HG03354 (cell line): ENCODE data around the gene PRKCSH.
"Not testable (repeated sequence)": the region's sequence is repeated elsewhere in the genome, so short reads cannot be mapped to it uniquely, and the experiment has no call there.

Experiments
- ATAC-seq: cut with Tn5 transposase; IDR thresholded peaks from one replicate; pipeline ENCODE4 v1.9.1; 2021; ENCODE audit warnings: mild to moderate bottlenecking; ENCODE audit not compliant: unreplicated experiment, poor library complexity, severe bottlenecking

Gene PRKCSH, protein sequence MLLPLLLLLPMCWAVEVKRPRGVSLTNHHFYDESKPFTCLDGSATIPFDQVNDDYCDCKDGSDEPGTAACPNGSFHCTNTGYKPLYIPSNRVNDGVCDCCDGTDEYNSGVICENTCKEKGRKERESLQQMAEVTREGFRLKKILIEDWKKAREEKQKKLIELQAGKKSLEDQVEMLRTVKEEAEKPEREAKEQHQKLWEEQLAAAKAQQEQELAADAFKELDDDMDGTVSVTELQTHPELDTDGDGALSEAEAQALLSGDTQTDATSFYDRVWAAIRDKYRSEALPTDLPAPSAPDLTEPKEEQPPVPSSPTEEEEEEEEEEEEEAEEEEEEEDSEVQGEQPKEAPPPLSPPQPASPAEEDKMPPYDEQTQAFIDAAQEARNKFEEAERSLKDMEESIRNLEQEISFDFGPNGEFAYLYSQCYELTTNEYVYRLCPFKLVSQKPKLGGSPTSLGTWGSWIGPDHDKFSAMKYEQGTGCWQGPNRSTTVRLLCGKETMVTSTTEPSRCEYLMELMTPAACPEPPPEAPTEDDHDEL

DNA sequence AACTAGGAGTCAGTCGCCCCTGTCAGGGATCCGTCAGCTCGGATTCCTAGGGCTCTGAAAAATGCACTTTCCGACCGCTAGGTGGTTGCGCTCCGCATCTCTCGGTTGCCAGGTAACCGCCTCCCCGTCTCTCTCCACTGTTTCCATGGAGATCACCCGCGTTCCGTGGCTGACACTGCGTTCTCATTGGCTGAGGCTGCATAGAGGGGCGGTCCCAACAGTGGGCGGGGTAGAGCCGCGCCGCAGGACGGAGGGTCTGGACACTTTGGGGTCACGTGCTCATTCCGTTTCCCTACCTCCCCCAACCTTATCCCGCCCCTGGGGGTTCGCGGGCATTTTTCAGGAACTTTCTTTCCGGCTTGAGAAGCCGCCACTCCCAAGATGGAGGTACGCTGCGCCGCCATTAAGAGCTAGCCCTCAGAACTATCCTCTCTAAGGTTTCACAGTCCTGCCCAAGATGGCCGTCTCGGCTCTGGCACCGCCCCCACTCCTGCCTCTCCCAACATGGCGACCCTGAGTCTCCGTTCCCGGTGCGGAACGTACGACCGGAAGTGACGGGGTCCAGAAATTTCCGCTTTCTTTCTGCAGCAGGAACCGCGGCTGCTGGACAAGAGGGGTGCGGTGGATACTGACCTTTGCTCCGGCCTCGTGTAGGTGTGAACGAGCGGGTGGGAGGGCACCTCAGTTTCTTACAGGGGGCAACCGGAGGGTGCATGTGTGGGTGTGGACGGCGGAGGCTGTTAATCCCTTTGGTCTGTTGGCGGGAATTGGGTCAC lies at the start of gene PRKCSH, which contains the start of gene ODAD3:
PRKCSH (plus strand) TSS at position 579 of the 776 bp plus-strand sequence. CDS start 483 bp downstream, outside the sequence.
ODAD3 (minus strand) TSS at position 65 of the 776 bp plus-strand sequence. CDS start 105 bp downstream, outside the sequence.
- ATAC-seq = peak; percentile 90

DNA sequence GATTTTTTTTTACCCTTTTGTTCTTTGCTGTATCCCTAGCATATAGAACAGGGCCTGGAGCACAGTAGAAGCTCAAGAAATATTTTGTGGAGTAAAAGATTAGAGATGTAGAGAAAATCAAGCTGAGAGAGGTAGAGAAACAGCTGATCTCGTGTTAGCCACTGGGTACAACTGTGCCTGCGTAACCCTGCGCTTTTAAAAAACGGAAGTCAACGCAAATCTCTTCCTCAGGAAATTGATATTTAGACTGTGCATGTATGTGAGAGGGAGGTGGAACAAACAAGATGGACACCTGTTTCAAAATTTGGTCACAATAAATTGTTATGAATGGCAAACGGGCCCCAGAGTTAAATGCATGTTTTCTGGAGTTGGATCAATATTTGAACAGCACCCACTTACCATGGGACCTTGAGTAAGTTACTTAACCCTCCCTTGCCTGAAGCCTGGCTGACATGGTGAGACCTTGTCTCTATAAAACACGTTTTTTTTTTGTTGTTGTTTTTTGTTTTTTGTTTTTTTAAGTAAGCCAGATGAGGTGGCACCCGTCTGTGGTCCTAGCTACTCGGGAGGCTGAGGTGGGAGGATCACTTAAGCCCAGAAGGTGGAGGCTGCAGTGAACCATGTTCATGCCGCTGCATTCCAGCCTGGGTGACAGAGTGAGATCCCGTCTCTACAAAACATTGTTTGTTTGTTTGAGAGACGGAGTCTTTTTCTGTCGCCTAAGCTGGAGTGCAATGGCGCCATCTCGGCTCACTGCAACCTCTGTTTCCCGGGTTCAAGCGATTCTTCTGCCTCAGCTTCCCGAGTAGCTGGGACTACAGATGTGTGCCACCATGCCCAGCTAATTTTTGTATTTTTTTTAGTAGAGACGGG lies 48.0 kb upstream of the PRKCSH start:
- no peak for ATAC-seq

DNA sequence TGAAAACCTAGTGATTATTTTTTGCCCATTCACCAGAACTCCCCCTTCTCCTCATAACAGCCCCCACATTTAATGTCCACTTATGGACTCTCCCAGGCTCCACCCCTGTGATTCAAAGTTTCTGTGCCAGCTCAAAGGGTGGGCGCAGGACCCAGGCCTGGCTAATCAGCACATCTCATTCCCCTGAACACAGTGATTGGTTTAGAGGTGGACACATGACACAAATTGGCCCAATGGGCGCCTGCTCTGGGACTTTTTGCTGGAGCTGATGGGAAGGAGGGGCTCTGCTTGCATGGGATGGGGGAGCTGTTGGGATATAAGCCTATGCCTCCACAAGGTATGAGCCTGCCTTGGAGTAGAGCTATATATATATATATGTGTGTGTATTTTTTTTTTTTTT lies 45.1 kb upstream of the PRKCSH start:
- no peak for ATAC-seq

DNA sequence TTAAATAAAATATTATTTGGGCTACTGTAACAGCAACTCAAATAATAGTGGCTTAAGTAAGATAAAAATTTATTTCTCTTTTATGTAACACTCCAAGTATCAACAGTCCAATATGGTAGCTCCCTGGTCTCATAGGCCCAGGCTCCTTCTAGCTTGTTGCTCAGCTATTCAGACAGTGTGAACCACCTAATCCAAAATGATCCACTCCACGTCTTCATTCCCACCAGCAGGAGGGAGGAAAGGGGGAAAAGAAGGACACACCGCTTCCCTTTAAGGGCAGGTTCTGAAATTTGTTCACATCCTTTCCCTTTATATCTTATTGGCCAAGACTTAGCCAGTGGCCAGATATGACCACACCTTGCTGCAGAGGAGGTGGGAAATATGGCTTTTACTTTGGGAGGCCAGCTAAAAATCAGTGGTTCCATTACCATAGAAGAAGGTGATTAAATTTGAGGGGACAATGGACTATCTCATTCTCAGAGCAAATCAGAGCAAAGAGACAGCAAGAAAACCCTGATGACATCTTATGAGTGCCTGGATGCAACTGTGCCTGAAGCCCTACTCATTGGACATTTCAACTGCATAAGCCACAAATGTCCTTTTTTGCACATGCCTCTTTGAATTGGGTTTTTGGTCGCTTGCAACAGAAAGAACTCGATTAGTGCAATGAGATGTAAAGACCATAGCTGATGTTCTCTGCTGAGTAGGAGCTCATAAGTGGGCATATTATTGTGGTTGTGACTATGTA lies 44.3 kb upstream of the PRKCSH start:
- no peak for ATAC-seq

DNA sequence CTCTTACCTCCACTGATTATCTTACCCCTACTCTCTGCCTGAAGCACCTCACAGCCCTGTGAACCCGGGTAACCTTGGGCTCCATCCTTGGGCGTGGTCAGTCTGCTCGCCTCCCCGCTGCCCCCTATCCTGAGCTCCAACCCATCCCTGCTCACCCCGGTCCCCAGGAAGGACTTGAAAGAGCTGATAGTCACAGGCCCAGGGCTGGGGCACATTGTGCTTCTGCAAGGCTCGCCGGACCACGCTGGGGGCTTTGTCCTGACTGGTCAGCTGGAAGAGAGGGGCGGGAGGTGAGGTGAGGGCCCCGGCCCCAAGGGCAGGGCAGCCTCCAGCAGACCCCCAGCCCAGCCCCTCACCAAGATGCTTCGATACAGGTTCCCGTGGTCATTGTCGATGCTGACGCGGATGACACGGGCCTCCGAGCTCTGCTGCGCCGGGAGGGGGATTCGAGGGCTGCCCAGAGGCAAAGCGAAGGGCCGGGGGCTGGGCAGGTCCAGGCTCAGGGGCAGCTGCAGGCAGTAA lies 38.3 kb upstream of the PRKCSH start:
- no peak for ATAC-seq

DNA sequence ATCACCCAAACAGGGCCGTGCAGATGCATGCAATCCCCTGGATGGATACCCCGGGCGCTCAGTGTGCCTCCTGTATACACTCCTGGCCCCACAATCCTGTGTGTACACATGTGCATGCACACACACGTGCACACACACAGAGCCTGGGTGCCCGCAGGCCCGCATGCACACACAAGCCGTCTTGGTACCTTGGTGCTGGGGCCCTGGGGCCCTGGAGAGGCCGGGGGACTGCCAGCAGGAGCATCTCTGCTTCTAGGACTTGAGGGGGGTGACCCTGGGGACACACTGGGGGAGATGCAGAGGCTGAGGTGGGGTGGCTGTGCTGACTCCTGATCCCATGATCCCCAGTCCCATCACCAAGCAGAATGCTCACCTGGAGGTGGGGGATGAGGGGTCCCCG lies 35.8 kb upstream of the PRKCSH start:
- ATAC-seq = no peak

DNA sequence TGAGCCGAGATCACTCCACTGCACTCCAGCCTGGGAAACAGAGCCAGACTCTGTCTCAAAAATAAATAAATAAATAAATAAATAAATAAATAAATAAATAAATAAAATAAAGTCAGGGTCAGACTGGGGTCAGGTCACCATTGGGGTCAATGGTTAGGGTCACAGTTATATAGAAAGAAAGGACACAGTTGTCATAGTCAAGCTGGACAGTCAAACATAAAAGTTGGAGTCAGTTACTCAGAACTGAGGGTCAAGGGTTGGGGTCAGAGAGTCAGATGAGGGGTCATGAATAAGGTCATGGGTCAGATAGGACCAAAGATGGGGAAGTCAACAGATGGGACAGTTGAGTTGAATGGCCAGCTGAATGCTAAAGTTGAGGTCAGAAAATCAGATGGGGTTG lies 34.6 kb upstream of the PRKCSH start:
- no peak for ATAC-seq

DNA sequence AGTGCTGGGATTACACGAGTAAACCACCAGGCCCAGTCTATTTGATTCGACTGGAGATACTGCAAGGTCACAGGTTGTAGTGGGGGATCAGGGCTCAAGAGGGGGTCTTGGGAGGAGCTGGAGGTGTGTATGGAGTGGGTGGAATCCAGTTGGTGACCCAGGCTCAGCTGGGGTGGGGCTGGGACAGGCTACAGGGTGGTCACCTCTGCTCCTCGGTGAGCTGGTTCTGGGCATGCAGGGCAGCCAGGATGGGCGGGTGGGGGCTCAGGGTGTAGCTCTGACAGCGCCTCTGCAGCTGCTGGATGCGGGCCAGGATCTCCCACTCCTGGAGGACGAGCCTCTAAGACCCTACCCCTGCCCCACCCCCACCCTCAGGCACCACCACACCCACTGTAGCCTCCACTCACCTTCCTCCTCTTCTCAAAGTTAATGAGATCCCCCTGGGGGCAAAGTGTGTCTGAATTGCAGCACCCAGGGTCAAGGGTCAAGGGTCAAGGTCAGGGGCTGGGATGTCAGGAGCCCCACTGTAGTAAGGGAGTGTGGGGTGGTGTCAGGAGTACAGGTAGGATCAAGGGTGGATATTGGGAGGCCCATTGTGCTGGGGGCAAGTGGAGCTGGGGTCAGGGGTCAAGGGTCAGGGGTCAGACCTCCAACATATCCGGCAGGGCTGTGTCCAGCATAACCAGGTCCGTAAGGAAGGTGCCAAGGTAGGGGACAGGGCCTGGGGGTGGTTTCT lies 33.5 kb upstream of the PRKCSH start:
- ATAC-seq = no peak

DNA sequence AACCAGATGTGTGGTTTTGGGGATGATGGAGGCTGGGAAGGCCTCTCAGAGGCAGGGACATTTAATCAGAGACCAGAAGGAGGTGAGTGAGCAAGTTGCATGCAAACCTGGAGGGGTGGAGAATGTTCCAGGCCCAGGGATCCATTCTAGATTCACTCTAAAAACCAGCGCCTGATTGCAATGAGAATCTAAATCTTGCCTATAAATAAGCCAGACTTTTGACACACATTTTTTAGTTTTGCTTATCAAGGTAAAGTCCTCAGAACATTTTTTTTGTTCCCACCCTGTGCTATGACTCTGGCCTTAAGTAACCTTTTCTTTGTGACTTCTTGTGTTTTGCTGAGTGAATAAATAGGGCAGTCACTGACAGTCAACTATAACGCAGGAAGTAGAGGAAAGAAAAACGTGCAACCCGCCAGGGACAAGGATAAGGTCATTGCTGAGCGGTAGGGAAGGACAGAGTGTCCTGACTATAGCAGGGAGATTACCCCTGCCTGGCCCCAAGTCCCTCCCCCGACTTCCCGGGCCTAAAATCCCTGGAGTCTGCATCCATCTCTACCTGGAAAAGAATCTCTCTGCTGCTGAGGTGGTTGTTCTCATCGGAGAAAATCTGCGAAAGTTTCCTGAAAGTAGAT lies 30.7 kb upstream of the PRKCSH start:
- ATAC-seq = no peak

DNA sequence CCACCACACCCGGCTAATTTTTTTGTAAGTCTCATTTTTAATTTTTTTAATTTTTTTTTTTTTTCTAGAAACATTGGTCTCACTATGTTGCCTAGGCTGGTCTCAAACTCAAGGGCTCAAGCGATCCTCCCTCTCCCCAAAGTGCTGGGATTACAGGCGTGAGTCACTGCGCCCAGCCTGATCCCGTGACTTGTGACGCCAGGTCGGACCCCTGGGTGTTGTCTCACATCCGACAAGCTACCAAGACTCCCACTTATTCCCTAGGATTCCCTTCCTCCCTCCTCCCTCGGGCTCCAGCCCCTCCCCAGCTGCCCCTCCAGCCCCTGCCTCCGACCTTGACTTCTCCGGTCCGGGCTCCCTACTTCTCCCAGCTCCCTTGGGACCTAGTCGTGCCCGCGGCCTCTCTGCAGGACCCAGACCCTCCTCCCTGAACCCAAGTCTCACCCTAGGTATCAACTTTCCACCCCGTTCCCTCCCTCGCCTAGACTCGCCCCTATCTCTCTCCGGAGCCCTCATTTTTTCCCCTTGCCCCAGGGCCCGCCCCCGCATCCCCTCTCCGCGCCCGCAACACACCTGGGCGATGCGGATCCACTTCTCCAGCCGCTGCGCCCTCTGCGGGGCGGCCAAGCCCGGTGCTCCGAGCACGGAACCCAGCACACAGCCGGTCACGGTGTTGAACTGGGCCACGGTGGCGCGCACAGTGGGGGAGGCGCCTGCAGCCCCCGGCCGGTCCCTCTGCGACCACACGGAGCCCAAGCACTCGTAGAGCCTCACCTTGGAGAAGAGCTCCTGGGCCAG lies 29.4 kb upstream of the PRKCSH start:
- ATAC-seq = no peak

DNA sequence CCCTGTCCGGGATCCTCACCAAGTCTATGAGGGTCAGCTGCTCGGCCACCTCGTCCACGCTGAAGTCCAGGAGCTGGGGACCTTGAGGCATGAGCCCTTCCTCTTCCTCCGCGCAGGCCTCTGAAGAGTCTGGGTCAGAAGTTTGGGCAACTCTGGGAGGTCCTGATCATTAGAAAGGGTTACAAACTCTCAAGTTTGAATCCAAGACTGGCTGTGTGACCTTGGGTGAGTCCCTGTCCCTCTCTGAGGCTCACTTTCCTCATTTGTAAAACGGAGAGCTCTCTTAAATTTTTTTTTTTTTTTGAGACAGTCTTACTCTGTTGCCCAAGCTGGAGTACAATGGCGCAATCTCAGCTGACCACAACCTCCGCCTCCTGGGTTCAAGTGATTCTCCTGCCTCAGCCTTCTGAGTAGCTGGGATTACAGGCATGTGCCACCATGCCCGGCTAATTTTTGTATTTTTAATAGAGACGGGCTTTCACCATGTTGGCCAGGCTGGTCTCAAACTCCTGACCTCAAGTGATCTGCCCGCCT lies 28.7 kb upstream of the PRKCSH start:
- ATAC-seq = not testable (repeated sequence)

DNA sequence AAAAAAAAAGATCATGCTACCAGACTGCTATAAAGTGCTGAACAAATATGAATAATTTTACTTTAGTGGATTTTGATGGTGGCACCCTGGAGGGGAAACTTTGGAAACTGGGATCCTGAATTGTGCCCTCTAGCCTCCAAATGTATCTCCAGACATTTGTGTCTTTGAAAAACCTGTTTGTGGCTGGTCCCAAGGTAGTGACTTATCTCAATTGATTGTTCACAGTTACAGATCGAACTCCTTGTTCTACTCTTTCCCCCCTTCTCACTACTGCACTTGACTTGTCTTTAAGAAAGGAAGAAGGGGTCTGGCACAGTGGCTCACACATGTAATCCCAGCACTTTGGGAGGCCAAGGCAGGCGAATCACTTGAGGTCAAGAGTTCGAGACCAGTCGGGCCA lies 26.8 kb upstream of the PRKCSH start:
- no peak for ATAC-seq

DNA sequence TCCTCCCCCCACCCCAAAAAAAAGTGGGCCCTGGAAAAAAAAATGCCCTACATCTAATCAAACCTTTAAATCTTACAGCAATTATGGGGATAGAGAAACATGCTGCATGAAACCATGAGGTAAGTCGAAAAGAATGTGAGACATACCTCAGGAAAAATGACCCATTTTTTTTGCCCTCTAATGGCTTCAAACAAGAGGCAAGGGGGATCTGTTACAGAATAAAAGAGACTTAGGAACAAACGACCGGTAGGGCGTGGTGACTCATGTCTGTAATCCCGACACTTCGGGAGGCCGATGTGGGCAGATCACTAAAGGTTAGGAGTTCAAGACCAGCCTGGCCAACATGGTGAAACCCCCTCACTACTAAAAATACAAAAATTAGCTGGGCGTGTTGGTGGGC lies 24.8 kb upstream of the PRKCSH start:
- ATAC-seq = no peak

DNA sequence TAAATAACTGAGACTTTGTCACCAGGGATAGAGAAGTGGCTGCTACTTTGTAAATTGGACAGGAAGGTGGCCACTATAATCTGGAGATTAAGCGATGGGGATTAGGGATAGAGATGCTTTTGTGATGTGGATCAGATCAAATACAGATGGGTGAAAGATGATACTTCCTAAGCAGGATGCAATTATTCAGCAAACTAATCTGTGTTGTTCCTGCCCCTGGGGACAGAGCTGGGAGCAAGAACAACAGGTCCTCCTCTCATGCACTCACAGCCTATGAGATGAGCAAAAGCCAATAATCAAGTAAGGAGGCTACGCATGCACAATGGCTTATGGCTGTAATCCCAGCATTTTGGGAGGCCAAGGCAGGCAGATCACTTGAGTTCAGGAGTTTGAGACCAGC lies 20.9 kb upstream of the PRKCSH start:
- ATAC-seq = no peak

DNA sequence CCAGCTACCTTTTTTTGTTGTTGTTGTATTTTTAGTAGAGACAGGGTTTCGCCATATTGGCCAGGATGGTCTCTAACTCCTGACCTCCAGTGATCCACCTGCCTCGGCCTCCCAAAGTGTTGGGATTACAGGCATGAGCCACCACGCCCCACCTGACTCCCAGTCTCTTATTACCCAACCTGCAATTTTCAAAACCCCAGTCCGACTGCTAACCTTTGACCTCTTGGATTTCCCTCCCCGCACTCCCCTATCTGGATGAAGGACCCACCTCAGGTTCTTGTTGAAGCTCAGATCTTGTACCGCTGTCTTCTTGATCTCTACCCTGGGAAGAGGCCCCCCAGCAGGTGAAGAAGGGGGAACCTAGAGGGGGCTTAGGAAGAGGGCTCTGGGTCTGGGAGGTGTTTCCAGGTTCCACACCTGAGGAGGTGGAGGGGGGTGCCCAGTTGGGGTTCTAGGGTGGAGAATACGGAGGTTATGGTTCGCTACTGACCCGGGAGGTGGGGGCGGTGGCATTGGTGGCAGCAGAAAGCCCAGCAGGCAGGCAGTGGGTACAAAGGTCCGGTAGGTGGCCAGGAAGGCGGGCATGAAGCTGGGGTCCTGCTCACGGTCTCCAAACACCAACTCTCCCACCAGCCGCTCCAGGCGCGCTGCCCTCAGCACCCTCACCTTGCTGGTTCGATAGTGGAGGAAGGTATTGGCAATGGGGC lies 18.9 kb upstream of the PRKCSH start:
- ATAC-seq = no peak

DNA sequence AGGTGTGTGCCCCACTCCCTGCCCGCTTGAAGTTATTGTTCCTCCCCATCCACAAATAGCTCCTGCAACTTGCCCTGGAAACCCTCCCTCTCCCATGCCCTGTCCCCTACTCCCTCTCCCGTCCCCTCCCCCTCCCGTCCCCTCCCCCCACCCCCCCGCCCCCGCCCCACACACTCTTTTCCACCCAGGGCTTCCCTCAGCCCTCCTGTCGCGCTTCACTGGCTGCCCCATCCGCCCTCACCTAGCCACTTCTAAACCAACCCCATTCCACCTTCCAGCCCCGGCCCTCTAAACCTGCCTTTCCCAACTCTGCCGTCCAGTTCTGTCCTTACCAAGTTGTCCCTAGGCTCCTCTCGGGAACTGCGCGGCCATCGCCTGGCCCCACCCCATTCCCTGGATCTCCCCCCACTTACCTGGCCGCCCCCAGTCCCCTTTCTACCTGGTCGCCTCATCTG lies 17.3 kb upstream of the PRKCSH start:
- ATAC-seq = no peak
